Dendritic cell treated with granulocyte-macrophage colony-stimulating factor and Interleukin-4, amounts not matched to agents 40 ng/mL and 50 ng/mL, for 4 days (primary cell): Measurements from ENCODE around the gene EIF4G3.
"Not testable (repeated sequence)": the region's sequence is repeated elsewhere in the genome, so short reads cannot be mapped to it uniquely, and the experiment has no call there.

Experiments used
- H3K27ac Mint-ChIP-seq: one replicate; pipeline ENCODE4 v1.8.0; 2022; ENCODE audit warnings: mild to moderate bottlenecking, mixed read lengths
- H3K27me3 Mint-ChIP-seq: one replicate; pipeline ENCODE4 v1.8.0; 2022; ENCODE audit warnings: mild to moderate bottlenecking, mixed read lengths
- H3K36me3 Mint-ChIP-seq: one replicate; pipeline ENCODE4 v1.8.0; 2022; ENCODE audit warnings: low read depth, mixed read lengths
- H3K4me1 Mint-ChIP-seq: one replicate; pipeline ENCODE4 v1.8.0; 2022; ENCODE audit warnings: low read depth, mixed read lengths
- H3K4me3 Mint-ChIP-seq: one replicate; pipeline ENCODE4 v1.8.0; 2022; ENCODE audit warnings: mild to moderate bottlenecking, moderate library complexity, mixed read lengths
- H3K9me3 Mint-ChIP-seq: one replicate; pipeline ENCODE4 v1.8.0; 2022; ENCODE audit warnings: mixed read lengths
- intact Hi-C: fragments of 100-400 bp; cut with micrococcal nuclease; formaldehyde crosslinking; loops from one replicate; pipeline ENCODE4 v1.15.0; 2022

EIF4G3 gene

GRCh38 chr1:21201238-21201637 is 24.5 kb upstream of the EIF4G3 start:
- H3K4me1 Mint-ChIP-seq, H3K27me3 Mint-ChIP-seq, H3K4me3 Mint-ChIP-seq, H3K9me3 Mint-ChIP-seq, H3K36me3 Mint-ChIP-seq, intact Hi-C loops, H3K27ac Mint-ChIP-seq: not testable (repeated sequence)

- no peak overlapping the region for H3K4me3 Mint-ChIP-seq
- intact Hi-C loops, result no loop called here
Observed at GRCh38 chr1:21200767-21201166, 24.1 kb upstream of the EIF4G3 start.

GRCh38 chr1:21198929-21199328 is 22.2 kb upstream of the EIF4G3 start:
- H3K27me3 Mint-ChIP-seq, result peaks cover 3% of the 10 kb centered on the region
- no peak overlapping the region for H3K27ac Mint-ChIP-seq
- no peak overlapping the region for H3K4me3 Mint-ChIP-seq
- H3K36me3 Mint-ChIP-seq, result no peaks in the 10 kb centered on the region
- H3K4me1 Mint-ChIP-seq, result peaks cover 5% of the 10 kb centered on the region
- intact Hi-C loops, result loop anchor here (5.0 to 10.0 kb wide), 3 partner anchors 64 to 504 kb away; no protein-coding TSS in a partner anchor
- no peaks in the 10 kb centered on the region for H3K9me3 Mint-ChIP-seq

More at GRCh38 chr1:21200767-21201166, 24.1 kb upstream of the EIF4G3 start:
- H3K36me3 Mint-ChIP-seq, result no peaks in the 10 kb centered on the region
- H3K4me1 Mint-ChIP-seq, result no peaks in the 10 kb centered on the region
- H3K27ac Mint-ChIP-seq, result no peak overlapping the region
- peaks cover 3% of the 10 kb centered on the region for H3K27me3 Mint-ChIP-seq
- H3K9me3 Mint-ChIP-seq, result no peaks in the 10 kb centered on the region

- intact Hi-C loops, result loop anchor here (10.0 kb wide), 2 partner anchors 58 to 498 kb away; no protein-coding TSS in a partner anchor
Observed at GRCh38 chr1:21192871-21193270, 16.2 kb upstream of the EIF4G3 start.

GRCh38 chr1:21192284-21192683 is 15.6 kb upstream of the EIF4G3 start:
- Mint-ChIP-seq H3K27me3 (peaks cover 18% of the 10 kb centered on the region), H3K36me3 (no peaks in the 10 kb centered on the region), H3K27ac (no peak overlapping the region), H3K4me1 (peaks cover 22% of the 10 kb centered on the region), H3K9me3 (no peaks in the 10 kb centered on the region), H3K4me3 (no peak overlapping the region)
- intact Hi-C loops, result loop anchor here (10.0 kb wide), 2 partner anchors 57 to 497 kb away; no protein-coding TSS in a partner anchor

More at GRCh38 chr1:21192871-21193270, 16.2 kb upstream of the EIF4G3 start:
- no peak overlapping the region for H3K27ac Mint-ChIP-seq
- H3K9me3 Mint-ChIP-seq, result no peaks in the 10 kb centered on the region
- H3K4me1 Mint-ChIP-seq, result peaks cover 22% of the 10 kb centered on the region
- H3K36me3 Mint-ChIP-seq, result no peaks in the 10 kb centered on the region
- peaks cover 18% of the 10 kb centered on the region for H3K27me3 Mint-ChIP-seq
- H3K4me3 Mint-ChIP-seq, result no peak overlapping the region

- not testable (repeated sequence) for H3K9me3 Mint-ChIP-seq, H3K36me3 Mint-ChIP-seq, H3K4me3 Mint-ChIP-seq
- intact Hi-C loops, result loop anchor here (10.0 kb wide), 2 partner anchors 56 to 496 kb away; no protein-coding TSS in a partner anchor
- H3K27ac Mint-ChIP-seq, result peak overlapping the region; percentile 72
- peaks cover 22% of the 10 kb centered on the region for H3K4me1 Mint-ChIP-seq
- H3K27me3 Mint-ChIP-seq, result peaks cover 15% of the 10 kb centered on the region
Observed at GRCh38 chr1:21190771-21191170, 14.1 kb upstream of the EIF4G3 start.

GRCh38 chr1:21189906-21190500 is 13.3 kb upstream of the EIF4G3 start:
- Mint-ChIP-seq H3K9me3 (no peaks in the 10 kb centered on the region), H3K4me1 (peaks cover 19% of the 10 kb centered on the region), H3K27ac (peak overlapping the region; percentile 72), H3K4me3 (no peak overlapping the region), H3K36me3 (no peaks in the 10 kb centered on the region), H3K27me3 (peaks cover 15% of the 10 kb centered on the region)
- intact Hi-C loops, result loop anchor here (10.0 kb wide), 2 partner anchors 55 to 495 kb away; no protein-coding TSS in a partner anchor

- no peaks in the 10 kb centered on the region for H3K9me3 Mint-ChIP-seq
- H3K27me3 Mint-ChIP-seq, result peaks cover 15% of the 10 kb centered on the region
- H3K4me3 Mint-ChIP-seq, result no peak overlapping the region
- no peak overlapping the region for H3K27ac Mint-ChIP-seq
- no peaks in the 10 kb centered on the region for H3K36me3 Mint-ChIP-seq
- H3K4me1 Mint-ChIP-seq, result peaks cover 19% of the 10 kb centered on the region
- intact Hi-C loops, result no loop called here
Observed at GRCh38 chr1:21189421-21189820, 12.7 kb upstream of the EIF4G3 start.

GRCh38 chr1:21188235-21188634 is 11.5 kb upstream of the EIF4G3 start:
- Mint-ChIP-seq H3K27ac (no peak overlapping the region), H3K36me3 (no peaks in the 10 kb centered on the region), H3K4me3 (no peak overlapping the region), H3K9me3 (no peaks in the 10 kb centered on the region), H3K27me3 (peaks cover 14% of the 10 kb centered on the region), H3K4me1 (peaks cover 29% of the 10 kb centered on the region)
- intact Hi-C loops, result no loop called here

- no peak overlapping the region for H3K27ac Mint-ChIP-seq
- no peak overlapping the region for H3K4me3 Mint-ChIP-seq
- H3K27me3 Mint-ChIP-seq, result peaks cover 8% of the 10 kb centered on the region
- H3K36me3 Mint-ChIP-seq, result no peaks in the 10 kb centered on the region
- no peaks in the 10 kb centered on the region for H3K9me3 Mint-ChIP-seq
- intact Hi-C loops, result no loop called here
- H3K4me1 Mint-ChIP-seq, result peaks cover 33% of the 10 kb centered on the region
Observed at GRCh38 chr1:21185221-21185731, 8.6 kb upstream of the EIF4G3 start.

GRCh38 chr1:21184276-21184675 is 7.6 kb upstream of the EIF4G3 start:
- Mint-ChIP-seq H3K4me1 (peaks cover 29% of the 10 kb centered on the region), H3K27ac (peak overlapping the region; percentile 61), H3K36me3 (no peaks in the 10 kb centered on the region)

GRCh38 chr1:21182181-21182731 is 5.6 kb upstream of the EIF4G3 start:
- Mint-ChIP-seq H3K4me3 (no peak overlapping the region), H3K9me3 (no peaks in the 10 kb centered on the region), H3K36me3 (no peaks in the 10 kb centered on the region), H3K4me1 (peaks cover 29% of the 10 kb centered on the region), H3K27me3 (peaks cover 4% of the 10 kb centered on the region), H3K27ac (peak overlapping the region; percentile 78)
- intact Hi-C loops, result no loop called here

More at GRCh38 chr1:21184276-21184675, 7.6 kb upstream of the EIF4G3 start:
- H3K27me3 Mint-ChIP-seq, result peaks cover 5% of the 10 kb centered on the region
- no peaks in the 10 kb centered on the region for H3K9me3 Mint-ChIP-seq
- H3K4me3 Mint-ChIP-seq, result no peak overlapping the region
- intact Hi-C loops, result no loop called here

GRCh38 chr1:21178271-21178670 is 1.6 kb upstream of the EIF4G3 start:
- H3K27ac Mint-ChIP-seq, H3K27me3 Mint-ChIP-seq, H3K9me3 Mint-ChIP-seq, H3K4me3 Mint-ChIP-seq: not testable (repeated sequence)
- H3K4me1 Mint-ChIP-seq, result peaks cover 29% of the 10 kb centered on the region
- intact Hi-C loops, result loop anchor here (10.0 kb wide), 2 partner anchors 93 to 123 kb away; no protein-coding TSS in a partner anchor
- peaks cover 21% of the 10 kb centered on the region for H3K36me3 Mint-ChIP-seq
